H1 (cell line): ENCODE measurements around the gene P2RY8.

Experiments
- CBX5 ChIP-seq: fragments of 300-800, 300-1000 bp; sonication (generic); IDR thresholded peaks from 2 replicates; pipeline ENCODE4 v1.7.1; 2016; ENCODE audit warnings: antibody characterized with exemption, low read length, low read depth
- CEBPB ChIP-seq: IDR thresholded peaks from 2 replicates; pipeline ENCODE4 v1.6.1; 2012; ENCODE audit warnings: low read depth, low read length
- CHD2 ChIP-seq: IDR thresholded peaks from 2 replicates; pipeline ENCODE4 v1.6.1; 2012; ENCODE audit warnings: low read length, improper control_type of control experiment
- CTBP2 ChIP-seq: IDR thresholded peaks from 2 replicates; pipeline ENCODE4 v1.7.0; 2011; ENCODE audit warnings: borderline replicate concordance, mild to moderate bottlenecking, moderate library complexity, mixed read lengths, low read length; ENCODE audit not compliant: insufficient read depth, insufficient read length
- CTCF ChIP-seq, 3 experiments: IDR thresholded peaks; 1 replicate in 2 of 3; 2 replicates in 1 of 3; pipeline versions ENCODE4 v1.5.1 to v1.6.1; 2011; ENCODE audit warnings: low read length in 3 of 3, mild to moderate bottlenecking in 3 of 3, inconsistent platforms in 2 of 3, low read depth in 1 of 3, moderate library complexity in 1 of 3; ENCODE audit not compliant: insufficient read depth in 1 of 3; ENCODE audit errors: control extremely low read depth in 1 of 3
- POLR2A ChIP-seq, 2 experiments: IDR thresholded peaks; 1 replicate in 1 of 2; 2 replicates in 1 of 2; pipeline ENCODE4 v1.6.1; 2011; ENCODE audit warnings: low read depth in 2 of 2, low read length in 2 of 2, mild to moderate bottlenecking in 2 of 2; ENCODE audit errors: control extremely low read depth in 1 of 2
- RFX5 ChIP-seq: IDR thresholded peaks from 2 replicates; pipeline ENCODE4 v1.6.1; 2011; ENCODE audit warnings: low read depth, low read length, improper control_type of control experiment, borderline replicate concordance

DNA sequence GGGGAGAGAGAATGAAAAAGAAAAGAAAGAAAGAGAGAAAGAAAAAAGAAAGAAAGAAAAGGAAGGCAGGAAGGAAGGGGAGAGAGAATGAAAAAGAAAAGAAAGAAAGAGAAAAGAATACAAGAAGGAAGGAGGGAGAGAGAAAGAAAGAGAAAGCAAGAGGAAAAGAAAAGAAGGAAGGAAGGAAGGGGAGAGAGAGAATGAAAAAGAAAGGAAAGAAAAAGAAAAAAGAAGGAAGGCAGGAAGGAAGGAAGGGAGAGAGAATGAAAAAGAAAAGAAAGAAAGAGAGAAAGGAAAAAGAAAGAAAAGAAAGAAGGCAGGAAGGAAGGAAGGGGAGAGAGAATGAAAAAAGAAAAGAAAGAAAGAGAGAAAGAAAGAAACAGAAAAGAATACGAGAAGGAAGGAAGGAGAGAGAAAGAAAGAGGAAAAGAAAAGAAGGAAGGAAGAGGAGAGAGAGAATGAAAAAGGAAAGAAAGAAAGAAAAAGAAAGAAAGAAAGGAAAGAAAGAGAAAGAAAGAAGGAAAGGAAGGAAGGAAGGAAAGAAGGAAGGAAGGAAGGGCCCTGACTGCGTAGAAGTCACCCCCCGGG, 15.1 kb upstream of the P2RY8 start:
- TF ChIP-seq RFX5 (no peak), CBX5 (no peak), CHD2 (no peak), CTCF (IDR thresholded peaks at IDR 0.05; ENCODE audit: control extremely low read depth in 1 of 3, insufficient read depth in 1 of 3, low read depth in 1 of 3, low read length in 3 of 3) (no peak), POLR2A (IDR thresholded peaks at IDR 0.05; ENCODE audit: control extremely low read depth in 1 of 2, low read depth in 2 of 2, low read length in 2 of 2) (no peak), CTBP2 (no peak), CEBPB (no peak)
